ENCODE measurements around the gene DPM2.

Gene DPM2

GRCh38 chr9:127934248-127934647, 3.4 kb downstream of the DPM2 start:
- no peak for DNase-seq

GRCh38 chr9:127931092-127931881, 6.4 kb downstream of the DPM2 start:
- peak; percentile 55 for DNase-seq

GRCh38 chr9:127930231-127931091, 7.2 kb downstream of the DPM2 start, which contains the start of gene PIP5KL1:
Gene PIP5KL1 (minus strand): TSS chr9:127930777. CDS start chr9:127930752, 25 bp downstream.
- DNase-seq: peak; percentile 86

GRCh38 chr9:127929625-127929979, 8.1 kb downstream of the DPM2 start:
- DNase-seq: no peak

- no peak for DNase-seq
Observed at GRCh38 chr9:127928676-127929624, 8.7 kb downstream of the DPM2 start.

GRCh38 chr9:127927988-127928675, 9.5 kb downstream of the DPM2 start:
- no peak for DNase-seq

- DNase-seq: no peak
Observed at GRCh38 chr9:127927201-127927987, 10.3 kb downstream of the DPM2 start.

GRCh38 chr9:127926906-127927200, 10.8 kb downstream of the DPM2 start:
- DNase-seq: no peak

GRCh38 chr9:127925959-127926905, 11.4 kb downstream of the DPM2 start:
- DNase-seq: no peak

GRCh38 chr9:127924736-127925444, 12.8 kb downstream of the DPM2 start:
- no peak for DNase-seq

- no peak for DNase-seq
Observed at GRCh38 chr9:127923771-127924170, 13.9 kb downstream of the DPM2 start.

- no peak for DNase-seq
Observed at GRCh38 chr9:127923046-127923445, 14.6 kb downstream of the DPM2 start.

- peak; percentile 80 for DNase-seq
Observed at GRCh38 chr9:127921557-127922120, 16.0 kb downstream of the DPM2 start.

GRCh38 chr9:127920794-127921193, 16.9 kb downstream of the DPM2 start:
- DNase-seq: no peak

GRCh38 chr9:127919253-127919815, 18.3 kb downstream of the DPM2 start:
- no peak for DNase-seq

- DNase-seq: peak; percentile 75
Observed at GRCh38 chr9:127918183-127919107, 19.2 kb downstream of the DPM2 start.

- DNase-seq: no peak
Observed at GRCh38 chr9:127917603-127918002, 20.1 kb downstream of the DPM2 start.

Data from hematopoietic multipotent progenitor cell treated with erythropoietin and hydrocortisone succinate and interleukin-3 and kit ligand, for 6 days (in vitro differentiated cells).